ENCODE data around the gene REG1B. TPM values are rescaled to one million over a fixed set of nuclear protein-coding genes. Genes with fewer than 3 reads are reported as not detected.

REG1B gene
- polyA plus RNA-seq, 2 of the 4 experiments (the other 2 are of a cell fraction), result not detected

GRCh38 chr2:79090693-79091092, 2.9 kb upstream of the REG1B start:
- no peaks in the 10 kb centered on the region for H3K9me3 ChIP-seq
- H3K27ac ChIP-seq, result no peak overlapping the region
- no peak for FAIRE-seq
- TF ChIP-seq MAZ (IDR thresholded peaks at IDR 0.05; ENCODE audit: borderline replicate concordance, low read depth, low read length), result no peak
- TF ChIP-seq, protein P1, sequence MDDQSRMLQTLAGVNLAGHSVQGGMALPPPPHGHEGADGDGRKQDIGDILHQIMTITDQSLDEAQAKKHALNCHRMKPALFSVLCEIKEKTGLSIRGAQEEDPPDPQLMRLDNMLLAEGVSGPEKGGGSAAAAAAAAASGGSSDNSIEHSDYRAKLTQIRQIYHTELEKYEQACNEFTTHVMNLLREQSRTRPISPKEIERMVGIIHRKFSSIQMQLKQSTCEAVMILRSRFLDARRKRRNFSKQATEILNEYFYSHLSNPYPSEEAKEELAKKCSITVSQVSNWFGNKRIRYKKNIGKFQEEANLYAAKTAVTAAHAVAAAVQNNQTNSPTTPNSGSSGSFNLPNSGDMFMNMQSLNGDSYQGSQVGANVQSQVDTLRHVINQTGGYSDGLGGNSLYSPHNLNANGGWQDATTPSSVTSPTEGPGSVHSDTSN (IDR thresholded peaks at IDR 0.05), result no peak
- no peak for TF ChIP-seq CBX2 (IDR thresholded peaks at IDR 0.05; ENCODE audit: borderline replicate concordance, low read depth)
- TF ChIP-seq BHLHE40 (IDR thresholded peaks at IDR 0.05; ENCODE audit: low read depth, low read length), result no peak
- TF ChIP-seq EHMT2 (IDR thresholded peaks at IDR 0.05; ENCODE audit: low read depth), result no peak
- TF ChIP-seq CHD4 (IDR thresholded peaks at IDR 0.05; ENCODE audit: borderline replicate concordance), result no peak
- no peak for TF ChIP-seq FOXS1 (CRISPR knock-in tag; IDR thresholded peaks at IDR 0.05)
- no peak for TF ChIP-seq CHD2 (IDR thresholded peaks at IDR 0.05; ENCODE audit: low read length, partially characterized antibody)
- TF ChIP-seq TFCP2L1 (CRISPR knock-in tag; IDR thresholded peaks at IDR 0.05), result no peak
- no peaks in the 10 kb centered on the region for H3K4me1 ChIP-seq
- ATAC-seq, result no peak
- ChIA-PET CTCF (interaction anchor here (1.4 kb wide), 1 partner anchor 21 kb away, joined by 3 read pairs; no protein-coding TSS in a partner anchor), POLR2A (no interaction called here)
- DNase-seq (ENCODE audit: low read depth in 1 of 2, low spot score in 1 of 2), result no peak
- no peak overlapping the region for H3K4me2 ChIP-seq
- H3K4me3 ChIP-seq, result no peak overlapping the region
- WGBS (ENCODE audit: missing lambda C conversion rate), result 24% methylated on average over 4 of the region's 4 CpGs

GRCh38 chr2:79086255-79086654, 1.5 kb downstream of the REG1B start:
- Histone ChIP-seq H3K4me3 (no peak overlapping the region), H3K9me3 (no peaks in the 10 kb centered on the region), H3K27ac (no peak overlapping the region), H3K4me1 (no peaks in the 10 kb centered on the region), H3K4me2 (no peak overlapping the region)
- 3% methylated on average over 4 of the region's 4 CpGs for WGBS (ENCODE audit: missing lambda C conversion rate)
- DNase-seq (ENCODE audit: low read depth in 1 of 2, low spot score in 1 of 2) (no peak), ATAC-seq (no peak), FAIRE-seq (no peak)
- ChIA-PET POLR2A (no interaction called here), CTCF (no interaction called here)
- no peak for TF ChIP-seq ZSCAN20 (CRISPR knock-in tag; IDR thresholded peaks at IDR 0.05)
- no peak for TF ChIP-seq CHD2 (IDR thresholded peaks at IDR 0.05; ENCODE audit: low read length, partially characterized antibody)

DNA sequence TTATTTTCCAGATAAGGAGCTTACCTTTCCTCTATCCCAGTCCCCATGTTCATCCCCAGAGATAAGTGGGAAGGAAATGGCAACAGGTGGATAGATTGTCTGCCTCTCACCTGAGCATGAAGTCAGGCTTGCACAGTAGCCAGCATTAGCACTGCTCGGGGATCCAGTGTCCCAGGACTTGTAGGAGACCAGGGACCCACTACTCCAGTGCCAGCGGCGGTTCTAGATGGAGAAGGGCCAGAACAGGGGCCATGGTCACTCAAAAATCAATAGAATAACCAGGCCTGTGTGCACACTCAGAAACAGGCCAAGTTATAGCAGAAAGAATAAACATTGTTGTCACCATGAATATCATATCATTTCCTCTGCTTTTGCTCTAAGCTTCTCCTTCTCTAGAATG, 2.4 kb downstream of the REG1B start:
- whole genome bisulfite sequencing (ENCODE audit: missing lambda C conversion rate), result 0% methylated on average over 3 of the region's 3 CpGs
- ATAC-seq (no peak), DNase-seq (ENCODE audit: low read depth in 1 of 2, low spot score in 1 of 2) (no peak), FAIRE-seq (no peak)
- H3K4me1 ChIP-seq, result no peaks in the 10 kb centered on the region
- ChIA-PET POLR2A (no interaction called here), CTCF (interaction anchor here (0.9 kb wide), 1 partner anchor 12 kb away, joined by 4 read pairs; no protein-coding TSS in a partner anchor)
- H3K4me3 ChIP-seq, result no peak overlapping the region
- H3K27ac ChIP-seq, result no peak overlapping the region
- H3K9me3 ChIP-seq, result no peaks in the 10 kb centered on the region
- no peak overlapping the region for H3K4me2 ChIP-seq
- no peak for TF ChIP-seq SMC3 (IDR thresholded peaks at IDR 0.05)
- no peak for TF ChIP-seq SREBF2 (IDR thresholded peaks at IDR 0.05)
- no peak for TF ChIP-seq HDAC2 (IDR thresholded peaks at IDR 0.05)
- TF ChIP-seq JUN (IDR thresholded peaks at IDR 0.05), result no peak
- TF ChIP-seq, protein P2, sequence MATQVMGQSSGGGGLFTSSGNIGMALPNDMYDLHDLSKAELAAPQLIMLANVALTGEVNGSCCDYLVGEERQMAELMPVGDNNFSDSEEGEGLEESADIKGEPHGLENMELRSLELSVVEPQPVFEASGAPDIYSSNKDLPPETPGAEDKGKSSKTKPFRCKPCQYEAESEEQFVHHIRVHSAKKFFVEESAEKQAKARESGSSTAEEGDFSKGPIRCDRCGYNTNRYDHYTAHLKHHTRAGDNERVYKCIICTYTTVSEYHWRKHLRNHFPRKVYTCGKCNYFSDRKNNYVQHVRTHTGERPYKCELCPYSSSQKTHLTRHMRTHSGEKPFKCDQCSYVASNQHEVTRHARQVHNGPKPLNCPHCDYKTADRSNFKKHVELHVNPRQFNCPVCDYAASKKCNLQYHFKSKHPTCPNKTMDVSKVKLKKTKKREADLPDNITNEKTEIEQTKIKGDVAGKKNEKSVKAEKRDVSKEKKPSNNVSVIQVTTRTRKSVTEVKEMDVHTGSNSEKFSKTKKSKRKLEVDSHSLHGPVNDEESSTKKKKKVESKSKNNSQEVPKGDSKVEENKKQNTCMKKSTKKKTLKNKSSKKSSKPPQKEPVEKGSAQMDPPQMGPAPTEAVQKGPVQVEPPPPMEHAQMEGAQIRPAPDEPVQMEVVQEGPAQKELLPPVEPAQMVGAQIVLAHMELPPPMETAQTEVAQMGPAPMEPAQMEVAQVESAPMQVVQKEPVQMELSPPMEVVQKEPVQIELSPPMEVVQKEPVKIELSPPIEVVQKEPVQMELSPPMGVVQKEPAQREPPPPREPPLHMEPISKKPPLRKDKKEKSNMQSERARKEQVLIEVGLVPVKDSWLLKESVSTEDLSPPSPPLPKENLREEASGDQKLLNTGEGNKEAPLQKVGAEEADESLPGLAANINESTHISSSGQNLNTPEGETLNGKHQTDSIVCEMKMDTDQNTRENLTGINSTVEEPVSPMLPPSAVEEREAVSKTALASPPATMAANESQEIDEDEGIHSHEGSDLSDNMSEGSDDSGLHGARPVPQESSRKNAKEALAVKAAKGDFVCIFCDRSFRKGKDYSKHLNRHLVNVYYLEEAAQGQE (IDR thresholded peaks at IDR 0.05), result no peak
- TF ChIP-seq FOSB (CRISPR knock-in tag; IDR thresholded peaks at IDR 0.05), result no peak
- no peak for TF ChIP-seq FOSL2 (IDR thresholded peaks at IDR 0.05)
- no peak for TF ChIP-seq FOSL2 (CRISPR knock-in tag; IDR thresholded peaks at IDR 0.05)
- TF ChIP-seq ZNF302 (CRISPR knock-in tag; IDR thresholded peaks at IDR 0.05), result no peak
- TF ChIP-seq PHF8 (IDR thresholded peaks at IDR 0.05; ENCODE audit: borderline replicate concordance, low read depth), result no peak
- TF ChIP-seq MAX (IDR thresholded peaks at IDR 0.05), result no peak
